K562 (cell line): Measurements from ENCODE around the gene GRAMD2B. TPM values are rescaled to one million over a fixed set of nuclear protein-coding genes. Genes with fewer than 3 reads are reported as not detected.

Source experiments
- BRCA1 ChIP-seq, 2 experiments: fragments of 450-650 bp in 1 of 2; sonication (generic) in 1 of 2; formaldehyde crosslinking in 1 of 2; IDR thresholded peaks; 2 replicates each; pipeline versions ENCODE4 v1.5.0 to v1.6.1; 2017 to 2020; ENCODE audit warnings: mild to moderate bottlenecking in 1 of 2, missing genetic modification reagents in 1 of 2
- DPF2 ChIP-seq: fragments of 450-650 bp; IDR thresholded peaks from 2 replicates; pipeline ENCODE4 v1.6.1; 2016
- PRPF4 ChIP-seq: fragments of 200-400 bp; formaldehyde crosslinking; IDR thresholded peaks from one replicate; pipeline ENCODE4 v1.6.1; 2017; ENCODE audit warnings: low read length, low read depth, mild to moderate bottlenecking; ENCODE audit not compliant: insufficient read depth, poor library complexity, severe bottlenecking
- ZNF551 ChIP-seq: fragments of 250-450 bp; sonication (Bioruptor Pico); IDR thresholded peaks from 2 replicates; pipeline ENCODE4 v1.5.0; 2021; ENCODE audit warnings: mild to moderate bottlenecking, moderate library complexity
- ZNF696 ChIP-seq: fragments of 250-450 bp; sonication (Bioruptor Pico); conservative IDR thresholded peaks from 2 replicates; pipeline ENCODE4 v1.4.0; 2020; ENCODE audit warnings: mild to moderate bottlenecking, moderate library complexity
- polyA plus RNA-seq, 8 experiments: library from polyadenylated mRNA; depleted of rRNA in 4 of 8; stranded (reverse) in 5 of 8; unstranded in 3 of 8; fragments of >200 nt; fragmentation: Nextera tagmentation in 2 of 8; fragmentation: Illumina TruSeq in 1 of 8; extraction: Ambion mirVana in 2 of 8; extraction: Trizol in 1 of 8; gene quantifications; 2 replicates each; pipeline versions ENCODE4 v1.2.1 to v1.2.3, GENCODE V29; 2011 to 2014; ENCODE audit warnings: inconsistent platforms in 1 of 8, missing spikeins in 1 of 8
- total RNA-seq, 7 experiments: library from RNA; depleted of rRNA in 6 of 7; stranded (reverse); fragments of >200 nt in 6 of 7; fragmentation: Illumina TruSeq in 2 of 7; extraction: Trizol in 2 of 7; gene quantifications; 2 replicates each; pipeline versions ENCODE4 v1.2.1 to v1.2.3, GENCODE V29; 2011 to 2021; ENCODE audit warnings: low replicate concordance in 1 of 7
- TF ChIP-seq, protein P1 (sequence below), 2 experiments: fragments of 450-650 bp; IDR thresholded peaks; 2 replicates each; pipeline ENCODE4 v1.6.1; 2018; ENCODE audit warnings: mild to moderate bottlenecking in 2 of 2, low read depth in 1 of 2; ENCODE audit not compliant: partially characterized antibody in 2 of 2
- TF ChIP-seq, protein P2 (sequence below), 2 experiments: IDR thresholded peaks; 2 replicates each; pipeline ENCODE4 v1.6.1; 2012; ENCODE audit warnings: improper control_type of control experiment in 2 of 2, low read depth in 2 of 2, low read length in 2 of 2, borderline replicate concordance in 1 of 2

The GRAMD2B gene
- total and polyA plus RNA-seq, 9 of the 15 experiments (the other 6 are each of a cell fraction or from before 2014, with no cell fraction given) = 0.32 to 4.2 (median 1.4) TPM

DNA sequence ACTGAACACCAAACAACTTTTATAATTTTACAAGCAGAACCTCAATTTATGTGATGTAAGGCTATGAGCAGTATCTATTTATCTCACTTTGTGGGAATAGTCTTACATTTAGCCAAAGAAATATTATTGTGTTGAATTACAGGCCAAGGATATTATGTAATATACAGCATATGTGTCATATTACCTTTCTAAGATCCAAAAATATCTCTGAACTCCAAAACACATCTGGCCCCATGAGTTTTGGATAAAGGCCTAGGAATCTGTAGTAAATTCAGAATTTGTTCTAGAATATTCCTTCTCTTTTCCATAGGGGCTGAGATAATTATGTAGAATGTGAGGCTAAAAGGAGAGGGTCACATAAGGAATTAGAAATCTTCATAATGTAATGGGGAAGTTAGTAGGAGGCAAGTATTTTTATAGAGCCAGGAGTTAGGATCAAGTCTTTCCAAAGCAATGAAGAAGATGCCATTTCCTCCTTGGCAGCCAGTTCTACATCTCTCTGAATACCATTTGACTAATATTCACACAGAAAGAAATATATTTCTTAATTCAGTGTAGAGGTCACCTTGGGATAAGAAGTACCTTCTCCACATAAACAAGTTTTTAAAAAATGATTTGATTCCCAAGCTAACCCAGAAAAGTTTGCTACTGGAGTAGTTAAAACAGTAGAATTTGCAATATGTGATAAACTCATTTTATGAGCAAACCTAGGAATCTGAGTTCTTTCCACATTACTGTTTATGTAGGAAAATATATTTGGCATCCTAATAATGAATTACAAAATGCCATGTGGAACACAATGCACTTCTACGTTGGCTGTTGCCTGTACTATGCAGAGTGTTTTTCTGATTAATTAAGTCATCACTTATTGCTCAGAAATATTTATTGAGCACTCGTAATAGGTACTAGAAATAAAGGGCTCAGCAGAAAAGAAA, 20.3 kb upstream of the GRAMD2B start (continued):
- TF ChIP-seq, protein P1, sequence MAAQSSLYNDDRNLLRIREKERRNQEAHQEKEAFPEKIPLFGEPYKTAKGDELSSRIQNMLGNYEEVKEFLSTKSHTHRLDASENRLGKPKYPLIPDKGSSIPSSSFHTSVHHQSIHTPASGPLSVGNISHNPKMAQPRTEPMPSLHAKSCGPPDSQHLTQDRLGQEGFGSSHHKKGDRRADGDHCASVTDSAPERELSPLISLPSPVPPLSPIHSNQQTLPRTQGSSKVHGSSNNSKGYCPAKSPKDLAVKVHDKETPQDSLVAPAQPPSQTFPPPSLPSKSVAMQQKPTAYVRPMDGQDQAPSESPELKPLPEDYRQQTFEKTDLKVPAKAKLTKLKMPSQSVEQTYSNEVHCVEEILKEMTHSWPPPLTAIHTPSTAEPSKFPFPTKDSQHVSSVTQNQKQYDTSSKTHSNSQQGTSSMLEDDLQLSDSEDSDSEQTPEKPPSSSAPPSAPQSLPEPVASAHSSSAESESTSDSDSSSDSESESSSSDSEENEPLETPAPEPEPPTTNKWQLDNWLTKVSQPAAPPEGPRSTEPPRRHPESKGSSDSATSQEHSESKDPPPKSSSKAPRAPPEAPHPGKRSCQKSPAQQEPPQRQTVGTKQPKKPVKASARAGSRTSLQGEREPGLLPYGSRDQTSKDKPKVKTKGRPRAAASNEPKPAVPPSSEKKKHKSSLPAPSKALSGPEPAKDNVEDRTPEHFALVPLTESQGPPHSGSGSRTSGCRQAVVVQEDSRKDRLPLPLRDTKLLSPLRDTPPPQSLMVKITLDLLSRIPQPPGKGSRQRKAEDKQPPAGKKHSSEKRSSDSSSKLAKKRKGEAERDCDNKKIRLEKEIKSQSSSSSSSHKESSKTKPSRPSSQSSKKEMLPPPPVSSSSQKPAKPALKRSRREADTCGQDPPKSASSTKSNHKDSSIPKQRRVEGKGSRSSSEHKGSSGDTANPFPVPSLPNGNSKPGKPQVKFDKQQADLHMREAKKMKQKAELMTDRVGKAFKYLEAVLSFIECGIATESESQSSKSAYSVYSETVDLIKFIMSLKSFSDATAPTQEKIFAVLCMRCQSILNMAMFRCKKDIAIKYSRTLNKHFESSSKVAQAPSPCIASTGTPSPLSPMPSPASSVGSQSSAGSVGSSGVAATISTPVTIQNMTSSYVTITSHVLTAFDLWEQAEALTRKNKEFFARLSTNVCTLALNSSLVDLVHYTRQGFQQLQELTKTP (IDR thresholded peaks at IDR 0.05; ENCODE audit: low read depth in 1 of 2, partially characterized antibody in 2 of 2) = no peak
- TF ChIP-seq BRCA1 (IDR thresholded peaks at IDR 0.05) (no peak), BRCA1 (CRISPR knock-in tag; IDR thresholded peaks at IDR 0.05) (no peak), DPF2 (no peak), PRPF4 (no peak), ZNF696 (no peak), ZNF551 (no peak)
- TF ChIP-seq, protein P2, sequence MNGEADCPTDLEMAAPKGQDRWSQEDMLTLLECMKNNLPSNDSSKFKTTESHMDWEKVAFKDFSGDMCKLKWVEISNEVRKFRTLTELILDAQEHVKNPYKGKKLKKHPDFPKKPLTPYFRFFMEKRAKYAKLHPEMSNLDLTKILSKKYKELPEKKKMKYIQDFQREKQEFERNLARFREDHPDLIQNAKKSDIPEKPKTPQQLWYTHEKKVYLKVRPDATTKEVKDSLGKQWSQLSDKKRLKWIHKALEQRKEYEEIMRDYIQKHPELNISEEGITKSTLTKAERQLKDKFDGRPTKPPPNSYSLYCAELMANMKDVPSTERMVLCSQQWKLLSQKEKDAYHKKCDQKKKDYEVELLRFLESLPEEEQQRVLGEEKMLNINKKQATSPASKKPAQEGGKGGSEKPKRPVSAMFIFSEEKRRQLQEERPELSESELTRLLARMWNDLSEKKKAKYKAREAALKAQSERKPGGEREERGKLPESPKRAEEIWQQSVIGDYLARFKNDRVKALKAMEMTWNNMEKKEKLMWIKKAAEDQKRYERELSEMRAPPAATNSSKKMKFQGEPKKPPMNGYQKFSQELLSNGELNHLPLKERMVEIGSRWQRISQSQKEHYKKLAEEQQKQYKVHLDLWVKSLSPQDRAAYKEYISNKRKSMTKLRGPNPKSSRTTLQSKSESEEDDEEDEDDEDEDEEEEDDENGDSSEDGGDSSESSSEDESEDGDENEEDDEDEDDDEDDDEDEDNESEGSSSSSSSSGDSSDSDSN (IDR thresholded peaks at IDR 0.05; ENCODE audit: borderline replicate concordance in 1 of 2, low read depth in 2 of 2, low read length in 2 of 2) = no peak
